Stimulated activated naive B cell treated with anti-CD40 and anti-IgM and Interleukin-4, amounts not matched to agents 10 μg/mL and 1 μg/mL and 100 μg/mL, for 72 hours (primary cell): ENCODE measurements around the gene NAV2.
"Not testable (repeated sequence)": the region's sequence is repeated elsewhere in the genome, so short reads cannot be mapped to it uniquely, and the experiment has no call there.

Experiments used
- ATAC-seq, 2 donors: fragments of 150-1000 bp; cut with Tn5 transposase; replicated peaks; 2 replicates each; pipeline ENCODE4 v1.10.0; 2021; ENCODE audit warnings: moderate library complexity in 1 of 2
- DNase-seq: peaks from one replicate; pipeline ENCODE4 v3.0.0; 2021
- H3K27ac Mint-ChIP-seq: one replicate; pipeline ENCODE4 v1.8.0; 2022; ENCODE audit warnings: mild to moderate bottlenecking, mixed read lengths
- H3K27me3 Mint-ChIP-seq, 2 donors: one replicate each; pipeline ENCODE4 v1.8.0; 2022; ENCODE audit warnings: mixed read lengths in 2 of 2
- H3K36me3 Mint-ChIP-seq, 2 donors: one replicate each; pipeline ENCODE4 v1.8.0; 2022; ENCODE audit warnings: mixed read lengths in 2 of 2, mild to moderate bottlenecking in 1 of 2
- H3K4me1 Mint-ChIP-seq, 2 donors: one replicate each; pipeline ENCODE4 v1.8.0; 2022; ENCODE audit warnings: mixed read lengths in 2 of 2, mild to moderate bottlenecking in 1 of 2
- H3K4me3 Mint-ChIP-seq, 2 donors: one replicate each; pipeline ENCODE4 v1.8.0; 2022; ENCODE audit warnings: mild to moderate bottlenecking in 2 of 2, mixed read lengths in 2 of 2, moderate library complexity in 1 of 2
- H3K9me3 Mint-ChIP-seq, 2 donors: one replicate each; pipeline ENCODE4 v1.8.0; 2022; ENCODE audit warnings: mixed read lengths in 2 of 2, mild to moderate bottlenecking in 1 of 2

The NAV2 gene

DNA sequence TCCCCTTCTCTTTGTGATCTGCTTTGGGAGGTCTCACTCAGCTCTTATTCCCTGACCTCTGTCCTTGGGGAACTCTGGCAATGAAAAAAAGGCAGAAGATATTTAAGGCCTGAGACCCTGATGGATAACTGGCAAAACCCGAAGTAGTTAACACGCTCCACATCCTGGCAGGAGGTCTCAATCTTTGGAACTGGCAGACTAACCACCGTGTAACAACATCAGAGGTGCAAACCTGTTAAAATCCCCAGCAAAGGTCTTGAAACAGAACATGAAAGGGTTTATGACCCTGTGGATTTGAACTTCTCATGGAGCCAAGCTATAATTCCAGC lies 287.3 kb downstream of the NAV2 start:
- peaks cover 0 to 6% of the 10 kb centered on the region in 2 donors for H3K4me1 Mint-ChIP-seq
- DNase-seq = no peak
- no peaks in the 10 kb centered on the region for H3K36me3 Mint-ChIP-seq

DNA sequence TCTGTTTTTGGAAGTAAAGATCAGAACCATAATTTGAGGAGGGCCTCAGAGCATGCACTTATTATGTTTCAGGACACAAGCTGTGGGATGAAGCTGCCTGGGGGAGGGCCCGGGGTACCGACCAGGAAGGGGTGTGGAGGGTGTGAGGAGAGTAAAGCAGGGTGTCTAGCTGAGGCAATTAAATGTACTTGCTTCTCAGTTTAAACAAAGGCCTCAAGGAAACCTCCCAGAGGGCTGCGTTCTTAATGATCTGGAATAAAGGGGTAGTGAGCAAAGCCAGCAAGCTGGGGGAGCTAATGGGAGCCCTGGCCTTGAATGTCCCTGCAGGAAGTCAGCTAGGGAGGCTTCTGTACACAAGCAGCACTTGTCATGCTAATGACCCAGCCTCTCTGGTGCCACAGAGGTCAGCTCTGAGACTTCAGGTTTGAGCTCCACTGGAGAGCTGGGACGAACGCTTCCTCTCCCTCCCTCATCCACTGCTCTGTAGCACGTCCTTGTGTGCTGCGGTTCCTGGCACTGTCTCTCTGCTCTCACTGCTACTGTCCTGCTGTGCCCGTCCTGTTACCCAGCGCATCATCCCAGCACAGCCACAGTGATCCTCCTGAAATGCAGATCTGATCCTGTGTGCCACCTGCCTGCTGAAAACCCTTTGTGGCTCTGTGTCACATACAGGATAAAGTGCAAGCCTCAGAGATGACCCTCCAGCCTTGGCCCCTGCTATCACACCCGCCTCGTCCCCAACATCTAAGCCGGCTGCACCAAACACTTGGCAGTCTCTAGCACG lies 287.9 kb downstream of the NAV2 start:
- ATAC-seq (no peak), DNase-seq (no peak)
- Mint-ChIP-seq H3K4me3 (no peak overlapping the region), H3K27ac (no peak overlapping the region), H3K36me3 (no peaks in the 10 kb centered on the region), H3K27me3 (peaks cover 0 to 22% of the 10 kb centered on the region in 2 donors), H3K4me1 (peaks cover 0 to 6% of the 10 kb centered on the region in 2 donors), H3K9me3 (no peaks in the 10 kb centered on the region)

More for the DNA sequence above, 287.3 kb downstream of the NAV2 start:
- Mint-ChIP-seq H3K27ac (no peak overlapping the region), H3K4me3 (no peak overlapping the region), H3K27me3 (peaks cover 0 to 22% of the 10 kb centered on the region in 2 donors), H3K9me3 (no peaks in the 10 kb centered on the region)
- no peak for ATAC-seq

DNA sequence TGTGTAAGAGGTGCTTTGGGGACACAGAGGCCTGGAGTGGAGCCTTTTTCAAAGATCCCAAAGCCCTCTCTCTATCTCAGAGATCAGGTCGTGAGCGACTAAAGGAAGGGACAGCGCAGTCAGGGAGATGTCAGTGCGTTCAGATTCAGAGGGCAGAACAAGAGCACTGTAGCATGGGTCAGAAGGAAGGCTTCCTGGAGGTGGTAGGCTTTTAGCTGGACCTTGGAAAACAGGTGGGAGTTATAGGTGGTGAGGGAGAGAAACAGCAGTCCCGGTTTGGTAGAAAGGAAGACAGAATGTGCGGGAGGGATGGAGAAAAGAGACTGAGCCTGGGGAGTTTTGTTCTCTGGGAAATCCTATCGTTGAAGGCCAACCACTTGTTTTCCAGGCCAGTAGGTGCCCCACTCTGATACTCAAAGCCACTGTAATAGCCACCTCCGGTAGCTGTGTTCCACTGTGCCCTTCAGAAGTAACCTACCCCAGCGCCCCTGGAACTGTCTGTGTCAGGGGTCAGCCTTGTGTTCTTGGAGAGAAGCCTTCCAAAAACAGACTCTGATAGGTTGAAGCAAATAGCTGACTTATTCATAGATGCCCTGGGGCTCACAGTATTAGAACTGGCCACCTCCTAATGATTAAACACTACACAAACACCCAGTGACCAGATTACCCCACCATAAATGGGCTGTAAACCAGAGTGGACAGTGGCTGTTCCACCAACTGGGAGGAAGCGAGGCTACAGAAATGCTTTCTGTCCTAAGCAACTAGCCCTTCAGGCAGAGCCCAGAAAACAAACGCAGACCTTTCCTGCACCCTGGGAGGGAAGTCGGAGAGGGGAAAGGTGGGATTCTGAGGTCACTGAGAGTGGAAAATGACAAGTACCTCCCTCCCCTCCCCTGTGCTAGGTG lies 289.9 kb downstream of the NAV2 start:
- no peak for DNase-seq
- ATAC-seq = no peak
- H3K4me3 Mint-ChIP-seq = no peak overlapping the region
- H3K27ac Mint-ChIP-seq = no peak overlapping the region
- H3K4me1 Mint-ChIP-seq = peaks cover 0 to 6% of the 10 kb centered on the region in 2 donors
- H3K36me3 Mint-ChIP-seq = no peaks in the 10 kb centered on the region
- no peaks in the 10 kb centered on the region for H3K9me3 Mint-ChIP-seq
- peaks cover 0 to 14% of the 10 kb centered on the region in 2 donors for H3K27me3 Mint-ChIP-seq

DNA sequence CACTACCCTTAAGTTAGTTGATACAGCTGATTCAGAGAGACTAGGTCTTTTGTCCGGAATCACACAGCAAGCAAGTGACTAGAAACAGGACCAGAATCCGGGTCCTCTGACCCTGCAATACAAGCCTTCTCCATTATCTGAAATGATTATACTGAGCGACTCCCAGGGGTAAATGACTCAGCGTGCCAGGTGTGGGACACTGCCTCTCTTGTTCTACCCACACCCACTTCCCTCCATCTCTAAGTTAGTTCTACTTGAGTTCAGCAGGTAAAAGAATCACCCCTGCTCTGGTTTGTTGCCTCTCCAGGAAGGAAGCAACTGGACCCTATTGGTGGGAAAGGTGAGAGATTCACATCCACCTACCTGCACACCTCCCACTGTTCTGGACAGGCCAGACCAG lies 290.7 kb downstream of the NAV2 start:
- no peaks in the 10 kb centered on the region for H3K36me3 Mint-ChIP-seq

DNA sequence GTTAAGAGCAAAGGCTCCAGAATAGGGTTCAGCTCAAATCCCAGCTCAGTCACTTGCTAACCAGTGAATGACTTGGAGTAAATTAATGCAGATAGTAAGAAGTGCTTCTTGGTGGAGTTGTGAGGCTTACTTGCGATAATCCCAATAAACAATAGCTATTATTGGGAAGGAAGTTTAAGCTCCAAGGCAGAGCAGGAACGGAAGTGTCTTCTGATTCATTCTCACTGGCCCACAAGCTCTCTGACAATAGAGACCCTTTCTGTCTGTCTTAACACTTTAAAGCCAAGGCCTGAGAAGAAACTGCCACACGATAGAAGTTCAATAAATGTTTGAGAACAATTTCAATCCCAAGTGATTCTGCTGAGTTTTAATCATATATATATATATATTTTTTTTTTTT lies 292.2 kb downstream of the NAV2 start:
- Mint-ChIP-seq H3K4me3 (no peak overlapping the region), H3K9me3 (no peaks in the 10 kb centered on the region), H3K36me3 (no peaks in the 10 kb centered on the region), H3K27me3 (peaks cover 0 to 5% of the 10 kb centered on the region in 2 donors), H3K4me1 (peaks cover 1 to 6% of the 10 kb centered on the region in 2 donors), H3K27ac (no peak overlapping the region)
- no peak for DNase-seq
- no peak for ATAC-seq

More for the DNA sequence above, 290.7 kb downstream of the NAV2 start:
- DNase-seq = no peak
- Mint-ChIP-seq H3K4me1 (peaks cover 1 to 6% of the 10 kb centered on the region in 2 donors), H3K9me3 (no peaks in the 10 kb centered on the region), H3K4me3 (no peak overlapping the region), H3K27ac (no peak overlapping the region), H3K27me3 (peaks cover 0 to 10% of the 10 kb centered on the region in 2 donors)
- ATAC-seq = peak in 1 of 2 donors; percentile 33

DNA sequence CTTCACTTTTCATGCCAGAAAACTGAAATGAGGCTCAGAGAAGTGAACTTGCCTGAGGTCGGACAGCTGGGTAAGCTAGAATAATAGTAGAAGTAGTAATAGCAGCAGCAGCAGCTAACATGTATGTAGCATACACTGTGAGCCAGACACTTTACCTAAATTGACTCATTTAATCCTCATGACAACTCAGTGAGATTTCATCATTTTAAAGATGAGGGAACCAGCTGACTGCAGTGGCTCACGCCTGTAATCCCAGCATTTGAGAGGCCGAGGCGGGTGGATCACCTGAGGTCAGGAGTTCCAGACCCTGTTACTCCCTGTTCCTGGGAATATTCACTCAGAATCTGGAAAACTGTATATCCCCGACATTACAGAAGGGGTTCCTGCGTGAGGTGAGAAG lies 293.1 kb downstream of the NAV2 start:
- DNase-seq (no peak), ATAC-seq (no peak)
- no peaks in the 10 kb centered on the region for H3K9me3 Mint-ChIP-seq
- no peak overlapping the region for H3K27ac Mint-ChIP-seq
- H3K4me3 Mint-ChIP-seq = no peak overlapping the region
- H3K4me1 Mint-ChIP-seq = peaks cover 1 to 6% of the 10 kb centered on the region in 2 donors
- H3K36me3 Mint-ChIP-seq = no peaks in the 10 kb centered on the region
- peaks cover 0 to 5% of the 10 kb centered on the region in 2 donors for H3K27me3 Mint-ChIP-seq

DNA sequence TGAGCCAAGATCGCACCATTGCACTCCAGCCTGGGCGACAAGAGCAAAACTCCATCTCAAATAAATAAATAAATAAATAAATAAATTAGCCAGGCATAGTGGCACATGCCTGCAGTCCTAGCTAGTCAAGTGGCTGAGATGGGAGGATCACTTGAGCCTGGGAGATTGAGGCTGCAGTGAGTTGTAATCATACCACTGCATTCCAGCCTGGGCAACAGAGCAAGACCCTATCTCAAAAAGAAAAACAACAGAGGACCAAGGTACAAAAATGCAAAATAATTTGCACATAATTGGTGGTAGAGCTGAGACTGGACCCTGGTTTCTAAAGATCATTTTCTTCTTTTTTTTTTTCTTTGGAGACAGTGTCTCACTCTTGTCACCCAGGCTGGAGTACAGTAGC lies 294.0 kb downstream of the NAV2 start:
- H3K27ac Mint-ChIP-seq, DNase-seq, H3K9me3 Mint-ChIP-seq, H3K36me3 Mint-ChIP-seq, H3K4me3 Mint-ChIP-seq, H3K27me3 Mint-ChIP-seq, ATAC-seq, H3K4me1 Mint-ChIP-seq: not testable (repeated sequence)

DNA sequence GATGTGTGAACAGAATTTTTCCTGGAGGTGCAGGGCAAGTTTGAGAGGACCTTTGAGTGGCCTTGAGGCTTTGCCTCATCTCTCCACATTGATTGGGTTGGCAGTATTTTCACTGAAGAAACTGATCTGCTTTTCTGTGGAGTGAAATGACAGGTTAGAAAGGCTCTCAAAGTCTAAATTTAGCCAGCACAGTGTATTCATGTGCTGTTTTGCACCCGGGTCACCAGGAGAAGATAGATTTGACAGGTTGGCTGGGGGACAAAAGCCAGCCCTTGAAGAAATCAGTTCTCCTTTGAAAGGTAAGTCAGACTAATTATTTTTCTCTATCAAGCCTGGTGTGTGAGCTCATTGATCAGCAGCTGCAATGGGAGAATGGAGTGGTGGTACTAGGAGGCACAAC lies 294.7 kb downstream of the NAV2 start:
- Mint-ChIP-seq H3K27me3 (peaks cover 0 to 5% of the 10 kb centered on the region in 2 donors), H3K4me3 (no peak overlapping the region), H3K27ac (no peak overlapping the region), H3K9me3 (no peaks in the 10 kb centered on the region), H3K36me3 (no peaks in the 10 kb centered on the region), H3K4me1 (peaks cover 1 to 6% of the 10 kb centered on the region in 2 donors)
- ATAC-seq (no peak), DNase-seq (no peak)

DNA sequence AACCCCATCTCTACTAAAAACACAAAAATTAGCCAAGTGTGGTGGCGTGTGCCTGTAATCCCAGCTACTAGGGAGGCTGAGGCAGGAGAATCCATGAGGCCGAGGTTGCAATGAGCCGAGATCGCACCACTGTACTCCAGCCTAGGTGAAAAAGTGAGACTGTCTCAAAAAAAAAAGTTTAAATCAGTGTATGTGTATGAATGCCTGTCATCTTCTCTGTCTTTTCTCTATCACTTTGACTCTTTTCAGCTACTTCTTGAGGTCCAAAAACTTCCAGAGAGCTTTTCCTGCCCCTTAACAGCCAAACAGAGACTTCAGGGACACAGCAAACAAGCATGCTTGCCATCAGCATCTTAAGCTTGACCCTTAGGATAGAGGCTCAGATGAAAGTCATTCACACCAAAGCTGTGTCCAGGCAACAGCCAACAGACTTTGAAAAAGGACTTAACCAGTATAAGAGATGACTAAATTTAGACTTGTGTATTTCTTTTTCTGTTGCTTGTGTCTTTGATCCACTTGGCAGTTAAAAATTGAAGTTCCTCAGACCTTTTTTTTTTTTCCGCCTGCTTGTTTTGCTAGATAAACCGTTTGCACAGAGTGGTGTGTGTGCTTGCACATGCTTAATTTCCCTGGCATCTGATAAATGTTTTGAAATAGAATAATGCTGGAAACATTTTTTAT lies 295.7 kb downstream of the NAV2 start:
- peaks cover 1 to 4% of the 10 kb centered on the region in 2 donors for H3K4me1 Mint-ChIP-seq

DNA sequence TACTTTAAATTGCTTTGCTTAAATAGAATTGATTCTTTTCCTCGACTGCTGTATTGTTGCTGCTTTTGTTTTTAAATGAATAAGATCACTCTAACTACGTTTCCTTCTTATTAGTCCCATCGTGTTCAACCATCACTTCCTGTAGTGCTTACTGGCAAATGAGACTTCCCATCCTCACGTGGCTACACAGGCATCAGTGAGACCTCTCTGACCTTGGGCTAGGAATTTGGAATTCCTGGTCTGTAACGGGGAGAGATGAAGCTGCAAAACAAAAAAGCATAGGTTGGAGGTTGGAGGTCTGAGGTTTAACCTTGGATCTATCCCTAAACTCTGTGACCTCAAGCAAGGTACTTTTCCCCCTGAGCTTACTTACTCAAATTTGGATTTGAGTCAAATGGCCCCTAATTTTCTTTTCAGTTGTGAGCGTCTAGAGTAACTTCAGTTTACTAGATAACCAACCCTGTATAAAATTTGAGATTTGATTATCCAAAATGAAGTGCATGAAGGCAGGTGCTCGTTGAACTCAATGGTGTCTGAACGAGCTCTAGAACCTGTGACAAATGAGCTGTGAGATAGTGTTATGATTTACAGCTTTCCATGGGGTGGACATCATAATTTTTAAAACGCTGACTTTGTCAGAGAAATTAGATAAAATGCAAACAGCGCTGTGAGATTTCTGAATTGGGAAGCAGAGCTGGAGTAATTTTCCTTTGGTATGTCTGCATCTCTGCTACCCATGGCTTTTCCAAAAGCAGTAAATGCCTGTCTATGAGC lies 296.4 kb downstream of the NAV2 start:
- no peaks in the 10 kb centered on the region for H3K9me3 Mint-ChIP-seq
- no peak overlapping the region for H3K27ac Mint-ChIP-seq
- peaks cover 0 to 4% of the 10 kb centered on the region in 2 donors for H3K27me3 Mint-ChIP-seq
- no peak overlapping the region for H3K4me3 Mint-ChIP-seq
- no peaks in the 10 kb centered on the region for H3K36me3 Mint-ChIP-seq
- H3K4me1 Mint-ChIP-seq = peaks cover 0 to 2% of the 10 kb centered on the region in 2 donors
- DNase-seq = no peak
- ATAC-seq = no peak

More for the DNA sequence above, 295.7 kb downstream of the NAV2 start:
- no peaks in the 10 kb centered on the region for H3K9me3 Mint-ChIP-seq
- H3K36me3 Mint-ChIP-seq = no peaks in the 10 kb centered on the region
- peaks cover 0 to 3% of the 10 kb centered on the region in 2 donors for H3K27me3 Mint-ChIP-seq
- H3K4me3 Mint-ChIP-seq = no peak overlapping the region
- DNase-seq = no peak
- H3K27ac Mint-ChIP-seq = no peak overlapping the region
- no peak for ATAC-seq

DNA sequence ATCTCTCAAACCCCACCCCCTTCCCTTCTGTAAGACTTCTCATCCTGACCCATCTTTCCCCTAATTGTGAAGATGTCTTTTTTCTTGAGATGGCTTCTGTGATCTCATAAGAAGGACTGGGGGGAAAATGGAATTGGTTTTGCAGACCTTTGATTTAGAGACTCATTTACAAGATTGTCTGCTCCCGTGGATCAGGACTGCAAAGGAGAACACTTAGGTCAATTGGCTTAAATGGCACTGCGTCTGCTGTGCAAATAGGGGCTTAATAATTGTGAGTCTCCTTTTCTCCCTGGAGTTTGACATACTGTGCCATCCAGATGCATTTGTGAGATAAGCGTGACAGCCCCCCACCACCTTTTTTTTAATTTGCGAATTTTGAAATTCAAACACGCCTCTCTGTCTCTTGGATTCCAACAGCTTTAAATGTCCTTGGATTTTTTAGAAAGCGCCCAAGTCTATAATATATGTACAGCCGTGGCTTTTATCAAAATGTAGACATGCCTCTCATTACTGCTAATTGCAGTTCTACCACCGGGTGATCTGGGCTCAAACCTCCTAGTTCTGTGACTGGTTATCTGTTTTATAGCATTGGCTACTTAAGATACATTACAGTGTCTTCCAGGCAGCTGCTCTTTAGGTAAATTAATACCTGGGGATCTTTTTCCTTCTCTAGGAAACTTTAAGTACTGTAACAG lies 297.7 kb downstream of the NAV2 start:
- DNase-seq (no peak), ATAC-seq (no peak)
- peaks cover 0 to 3% of the 10 kb centered on the region in 2 donors for H3K4me1 Mint-ChIP-seq
- H3K4me3 Mint-ChIP-seq = no peak overlapping the region
- H3K27ac Mint-ChIP-seq = no peak overlapping the region
- H3K9me3 Mint-ChIP-seq = no peaks in the 10 kb centered on the region
- peaks cover 0 to 6% of the 10 kb centered on the region in 2 donors for H3K27me3 Mint-ChIP-seq
- no peaks in the 10 kb centered on the region for H3K36me3 Mint-ChIP-seq

DNA sequence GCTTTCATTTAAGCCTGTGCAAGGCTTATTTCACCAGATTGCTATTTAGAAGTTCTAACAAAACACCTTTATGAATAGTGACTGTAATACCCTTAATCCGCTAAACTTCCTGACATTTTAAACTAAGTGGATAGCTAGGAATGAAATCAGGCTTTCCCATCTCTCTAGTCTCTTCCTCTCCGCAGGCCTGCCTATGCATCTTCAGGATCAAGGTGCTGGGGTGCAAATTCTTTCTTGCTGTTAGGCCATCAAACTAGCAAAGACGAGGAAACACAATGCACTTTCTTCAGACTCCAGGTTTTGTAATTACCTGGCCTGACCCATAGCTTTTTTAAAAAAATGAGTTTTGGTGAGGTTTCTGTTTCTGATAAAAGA lies 298.2 kb downstream of the NAV2 start:
- Mint-ChIP-seq H3K27me3 (peaks cover 0 to 6% of the 10 kb centered on the region in 2 donors), H3K36me3 (no peaks in the 10 kb centered on the region), H3K4me1 (peaks cover 0 to 3% of the 10 kb centered on the region in 2 donors), H3K27ac (no peak overlapping the region), H3K9me3 (no peaks in the 10 kb centered on the region), H3K4me3 (no peak overlapping the region)
- DNase-seq (no peak), ATAC-seq (no peak)

DNA sequence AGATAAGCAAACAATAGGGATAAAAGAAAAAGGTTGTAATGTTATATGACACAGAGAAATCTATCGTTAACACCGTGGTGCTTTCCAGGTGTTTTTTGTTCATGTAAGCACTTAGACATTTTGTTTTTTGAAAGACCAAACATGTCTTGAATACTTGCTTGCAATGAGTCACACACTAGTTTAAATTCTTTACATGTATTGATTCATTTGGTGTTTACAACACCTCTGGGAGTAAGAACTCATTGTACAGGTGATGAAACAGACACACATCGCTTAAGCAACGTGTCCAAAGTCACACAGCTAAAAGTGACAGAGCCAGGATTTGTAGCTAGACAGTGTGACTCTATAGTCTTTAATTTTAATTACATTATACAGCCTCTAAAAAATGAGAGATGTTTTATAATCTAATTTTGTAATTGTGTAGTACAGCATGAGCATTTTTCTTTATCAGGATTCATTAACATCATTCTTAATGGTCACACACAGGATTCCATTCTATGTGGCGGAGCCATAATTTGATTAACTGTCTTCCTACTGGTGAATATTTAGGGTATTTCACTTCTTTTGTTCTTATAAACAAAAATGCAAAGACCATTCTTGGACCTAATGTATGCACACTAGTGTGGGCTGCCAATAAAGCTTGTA lies 298.8 kb downstream of the NAV2 start:
- Mint-ChIP-seq H3K4me1 (peaks cover 0 to 3% of the 10 kb centered on the region in 2 donors), H3K27me3 (peaks cover 0 to 6% of the 10 kb centered on the region in 2 donors), H3K9me3 (no peaks in the 10 kb centered on the region), H3K27ac (no peak overlapping the region), H3K4me3 (no peak overlapping the region), H3K36me3 (no peaks in the 10 kb centered on the region)
- DNase-seq (no peak), ATAC-seq (no peak)
